Muscle of arm (tissue), 12 donors: Measurements from ENCODE around the gene CTIF. TPM values are rescaled to one million over a fixed set of nuclear protein-coding genes. Genes with fewer than 3 reads are reported as not detected.
A peak's percentile ranks its signal among the peaks of the same experiment; 100 is the strongest.

Experiments
- DNase-seq: peaks from one replicate; pipeline ENCODE4 v3.0.0-alpha.2; 2013
- polyA plus RNA-seq, 12 donors: library from polyadenylated mRNA; unstranded; fragments of 120-200 nt; gene quantifications; one replicate each; pipeline ENCODE4 v1.2.1, GENCODE V29; 2013; ENCODE audit not compliant: insufficient read length in 12 of 12

The CTIF gene
- polyA plus RNA-seq, 12 donors = 24.5 to 46.3 (median 38.0) TPM; not detected in 1

GRCh38 chr18:48843596-48843995 lies 304.8 kb downstream of the CTIF start:
- no peak for DNase-seq

DNA sequence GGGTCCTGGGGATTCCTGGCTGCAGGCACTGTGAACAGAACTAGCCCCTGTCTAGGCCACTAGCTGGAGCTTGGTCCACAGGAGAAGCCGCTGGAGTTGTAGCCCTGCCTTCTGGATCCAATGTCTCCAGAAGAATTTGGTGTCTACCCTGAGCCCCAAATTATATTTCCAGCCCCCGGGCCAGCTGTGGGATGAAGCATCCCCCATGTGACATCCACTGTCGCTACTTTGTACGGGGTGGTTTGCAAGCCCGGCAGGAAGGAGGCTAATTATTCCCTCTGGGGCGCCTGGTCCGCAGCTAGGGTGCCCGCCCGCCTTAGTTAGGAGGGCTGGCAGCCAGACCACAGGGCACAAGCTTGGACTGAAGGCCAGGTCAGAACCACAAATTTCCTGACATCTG lies 305.4 kb downstream of the CTIF start:
- DNase-seq = no peak

GRCh38 chr18:48845174-48845573 lies 306.3 kb downstream of the CTIF start:
- DNase-seq = no peak

GRCh38 chr18:48846423-48846932 lies 307.6 kb downstream of the CTIF start:
- DNase-seq = no peak

- no peak for DNase-seq
These were observed 309.1 kb downstream of the CTIF start for GRCh38 chr18:48847807-48848486.

GRCh38 chr18:48848641-48849143 lies 309.9 kb downstream of the CTIF start:
- DNase-seq = no peak

- DNase-seq = no peak
These were observed 312.2 kb downstream of the CTIF start for GRCh38 chr18:48850822-48851598.

DNA sequence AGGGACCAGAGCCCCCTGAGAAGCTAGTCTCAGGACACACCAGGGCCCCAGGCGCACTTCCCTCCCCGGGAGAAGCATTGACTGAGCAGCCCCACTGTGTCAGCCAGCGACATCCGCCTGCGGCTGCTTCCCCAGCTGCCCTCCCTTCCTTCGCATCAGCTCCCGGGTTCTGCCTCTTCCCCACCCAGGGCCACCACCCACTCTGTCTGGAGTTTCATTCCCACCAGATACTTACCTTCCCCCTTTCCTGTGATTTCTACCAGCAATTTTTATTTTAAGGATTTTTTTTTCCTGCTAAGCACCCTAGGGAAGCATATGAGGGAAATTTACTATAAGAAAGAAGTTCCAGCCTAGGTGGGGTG lies 312.7 kb downstream of the CTIF start:
- DNase-seq = no peak

DNA sequence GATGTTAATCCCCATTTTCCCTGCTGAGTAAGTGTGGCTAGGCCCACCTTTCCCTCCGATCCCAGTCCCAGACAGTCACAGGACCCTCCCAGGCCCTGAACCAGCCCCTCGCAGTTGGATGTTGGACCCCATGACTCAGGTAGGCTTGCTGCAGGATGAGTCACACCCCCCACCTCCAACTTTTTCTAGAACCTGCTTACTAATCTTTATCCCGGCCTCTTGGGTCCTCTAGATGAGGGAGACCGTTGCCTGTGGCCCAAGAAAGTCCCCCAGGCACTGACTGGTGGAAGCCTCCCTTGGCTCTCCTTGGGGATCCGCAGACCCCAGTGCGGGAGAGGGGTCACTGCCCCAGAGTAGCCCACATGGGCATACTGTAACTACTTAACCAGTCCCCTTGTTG lies 313.5 kb downstream of the CTIF start:
- no peak for DNase-seq

DNA sequence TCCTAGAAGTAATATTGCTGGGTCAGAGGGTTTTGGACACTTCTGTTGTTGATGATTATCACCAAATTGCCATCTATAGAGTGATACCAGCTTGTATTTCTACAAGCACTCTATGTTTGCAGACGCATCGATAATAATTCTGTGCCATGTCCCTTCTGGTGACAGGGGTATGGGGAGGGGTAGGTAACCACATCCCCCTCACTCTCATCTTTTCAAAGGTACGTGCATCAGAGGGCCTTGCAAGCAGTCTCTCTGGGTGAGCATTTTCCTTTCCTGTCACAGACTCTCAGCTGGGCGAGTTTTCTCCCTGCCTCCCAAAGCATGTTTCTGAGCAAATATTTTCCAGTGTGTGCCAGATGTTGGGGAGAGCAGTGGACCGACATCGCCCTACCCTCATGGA lies 314.0 kb downstream of the CTIF start:
- DNase-seq = no peak

DNA sequence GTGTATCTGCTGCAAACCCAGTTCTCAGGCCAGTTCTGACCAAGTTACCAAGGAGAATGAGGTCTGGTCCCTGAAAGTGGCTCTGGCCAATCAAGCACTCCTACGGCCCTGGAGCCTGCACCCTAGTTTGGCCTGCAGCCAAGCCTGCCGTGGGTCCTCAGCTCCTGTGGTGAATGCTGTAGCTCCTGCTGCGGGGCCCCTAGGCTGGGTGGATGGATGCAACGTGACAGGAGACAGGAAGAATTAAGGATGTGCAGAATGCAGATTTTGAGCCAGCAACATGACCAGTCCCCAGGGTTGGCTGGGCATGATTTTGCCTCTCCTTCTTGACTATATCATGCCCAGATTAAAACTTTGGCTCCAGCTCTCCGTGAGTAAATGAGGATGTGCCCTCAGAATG lies 314.8 kb downstream of the CTIF start:
- DNase-seq = no peak

GRCh38 chr18:48854780-48855179 lies 315.9 kb downstream of the CTIF start:
- no peak for DNase-seq

DNA sequence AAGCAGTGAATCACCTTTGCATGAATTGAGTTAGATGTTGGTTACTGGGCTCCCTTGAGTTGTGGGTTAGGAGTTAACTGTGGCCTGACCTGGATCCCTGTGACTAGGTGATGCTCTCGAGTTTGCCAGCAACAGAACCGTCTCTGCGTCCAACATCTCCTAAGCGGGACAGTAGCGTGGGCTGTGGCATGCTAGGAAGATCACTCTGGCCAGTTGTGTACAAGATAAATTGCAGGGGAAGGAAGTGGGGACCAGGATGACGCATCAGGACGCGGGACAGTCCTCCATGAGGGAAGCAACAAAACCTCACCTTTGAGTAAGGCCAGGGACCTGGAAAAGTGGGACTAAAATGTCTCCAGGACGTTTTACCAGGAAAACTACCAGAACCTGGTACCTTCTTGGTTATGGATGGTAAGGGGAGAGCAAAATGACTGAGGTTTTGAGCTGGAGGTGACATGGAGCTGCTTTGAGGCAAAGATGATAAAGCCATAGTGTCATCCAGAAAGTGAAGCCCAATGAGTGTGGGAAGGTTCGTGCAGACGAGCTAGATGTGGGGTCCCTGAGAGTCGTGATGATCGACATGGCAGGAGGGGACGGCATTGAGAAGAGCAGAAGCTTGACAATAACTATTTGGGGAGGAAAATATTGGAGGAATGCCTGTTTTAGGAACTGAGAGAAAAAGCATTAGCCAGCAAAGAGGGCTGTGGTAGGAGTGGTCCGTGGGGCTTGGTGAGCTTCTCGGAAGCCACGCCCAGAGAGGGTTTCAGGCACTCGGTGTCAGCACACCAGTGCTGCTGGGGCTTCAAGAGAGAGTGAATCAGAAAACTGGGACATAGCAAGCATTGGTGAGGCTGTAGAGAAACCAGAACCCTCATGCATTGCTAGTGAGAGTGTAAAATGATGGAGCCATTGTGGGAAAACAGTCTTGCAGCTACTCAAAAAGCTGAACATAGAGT lies 316.9 kb downstream of the CTIF start:
- DNase-seq = no peak

DNA sequence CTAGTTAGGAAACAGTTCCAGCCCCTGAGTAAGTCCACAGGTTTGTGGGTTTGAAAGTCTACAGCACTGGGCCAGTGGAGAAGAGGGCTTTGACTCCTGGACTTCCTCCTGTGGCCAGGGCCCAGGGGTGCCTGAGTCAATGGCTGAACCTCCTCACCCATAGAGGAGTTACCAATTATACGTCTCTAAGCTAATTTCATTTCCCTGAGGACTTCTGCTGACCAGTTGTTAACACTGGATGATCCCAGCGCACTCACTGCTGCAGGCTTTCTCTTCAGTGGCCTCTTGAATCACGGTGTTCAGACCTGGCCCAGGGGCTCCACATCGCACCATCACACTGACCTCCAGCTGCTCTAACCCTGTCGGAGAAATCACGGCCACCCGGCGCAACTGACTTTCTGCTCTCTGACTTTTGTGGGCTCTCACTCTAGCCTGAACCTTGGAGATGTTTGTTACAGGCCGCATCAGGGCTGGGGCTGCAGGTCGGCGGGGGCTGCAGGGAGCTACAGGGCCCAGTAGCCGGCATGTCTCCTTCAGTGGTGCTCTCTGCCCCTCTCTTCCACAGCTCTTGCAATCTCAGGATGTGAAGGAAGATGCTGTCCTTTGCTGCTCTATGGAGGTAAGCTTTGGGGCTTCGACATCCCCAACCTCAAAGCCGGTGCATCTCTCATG lies 318.3 kb downstream of the CTIF start:
- DNase-seq = no peak

DNA sequence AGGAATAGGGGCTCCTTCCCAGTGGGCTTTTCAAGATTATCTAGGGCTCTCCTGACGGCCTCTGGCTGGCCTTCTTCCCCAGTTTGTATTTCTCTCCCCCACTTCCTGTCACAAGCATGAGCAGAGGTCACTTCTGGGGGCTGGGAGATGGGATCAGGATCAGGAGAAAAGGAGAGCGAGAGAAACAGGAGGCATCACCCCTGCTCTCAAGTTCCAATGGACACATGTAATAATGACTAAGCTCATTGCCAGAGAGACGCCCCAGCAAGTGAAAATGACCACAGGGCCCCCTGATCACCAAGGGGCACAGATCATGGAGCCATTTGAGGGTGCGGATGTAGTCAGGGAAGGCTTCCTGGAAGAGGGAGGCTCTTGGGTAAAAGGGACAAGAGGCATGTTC lies 319.8 kb downstream of the CTIF start:
- DNase-seq = no peak

GRCh38 chr18:48859311-48860268 lies 320.8 kb downstream of the CTIF start:
- DNase-seq = peak; percentile 57

DNA sequence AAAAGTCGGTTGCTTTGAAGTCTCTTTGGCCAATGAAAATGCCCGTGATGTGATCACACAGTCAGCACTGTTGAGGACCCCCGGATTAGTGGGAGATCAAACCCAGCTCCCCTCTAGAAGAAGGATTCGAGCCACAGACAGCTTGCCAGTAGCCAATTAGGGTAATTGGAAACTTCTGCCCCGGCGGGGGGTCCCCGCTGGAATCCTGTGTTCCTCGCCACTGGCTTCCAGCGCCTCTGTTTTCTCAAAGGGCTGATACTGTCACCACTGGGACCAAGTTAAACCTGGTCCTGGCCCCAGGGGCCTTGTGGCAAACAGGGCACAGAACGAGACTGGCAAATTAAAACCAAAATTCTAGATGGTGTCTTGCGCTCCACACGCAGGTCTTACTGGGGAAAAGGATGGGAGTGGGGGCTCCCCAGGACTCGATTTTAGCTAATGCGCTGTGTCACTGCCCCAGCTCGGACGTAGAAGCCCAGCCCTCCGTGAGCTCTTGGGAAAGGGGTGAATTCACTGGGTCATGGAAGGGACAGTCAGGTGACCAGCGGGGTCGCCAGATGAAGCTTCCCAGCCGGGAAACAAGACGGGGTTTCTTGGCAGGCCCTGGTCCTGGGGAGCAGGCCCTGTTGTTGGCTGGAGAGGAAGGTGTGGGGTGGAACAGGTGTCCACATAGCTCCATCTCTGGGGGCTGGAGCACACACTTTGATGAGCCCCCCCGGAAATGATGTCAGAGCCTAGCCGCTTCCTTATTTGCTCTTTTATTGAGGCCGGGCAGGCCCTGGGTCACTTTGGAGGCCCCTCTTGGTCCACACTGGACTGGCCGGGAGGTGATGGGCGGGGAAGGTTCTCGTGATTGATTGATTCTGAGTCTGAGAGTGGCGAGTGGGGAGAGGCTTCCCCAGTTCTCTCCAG lies 321.7 kb downstream of the CTIF start:
- DNase-seq = no peak

DNA sequence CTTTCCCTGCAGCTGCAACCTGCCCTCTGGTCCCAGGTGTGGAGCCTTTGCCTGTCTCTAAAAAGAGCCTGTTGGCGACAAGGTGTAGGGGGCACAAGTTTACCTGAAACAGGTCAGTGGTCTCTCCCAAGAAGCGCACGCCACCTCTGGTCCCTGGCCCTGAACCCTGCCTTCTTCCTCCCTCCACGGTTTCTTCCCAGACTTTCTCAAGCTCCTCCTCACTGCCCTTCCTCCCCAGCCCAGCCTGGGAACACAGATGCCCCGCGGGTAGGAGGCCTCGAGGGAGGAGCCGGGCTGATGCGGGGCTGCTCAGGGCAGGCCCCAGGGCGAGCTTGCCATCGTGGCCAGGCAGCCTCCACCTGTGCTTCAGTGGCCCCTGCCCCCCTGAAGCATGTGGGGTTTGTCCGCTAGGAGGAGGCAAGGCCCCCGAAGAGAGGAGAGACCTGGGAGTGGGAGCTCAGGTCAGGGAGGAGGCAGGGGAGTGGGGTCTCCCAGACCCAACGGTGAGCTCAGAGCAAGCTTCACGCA lies 322.4 kb downstream of the CTIF start:
- no peak for DNase-seq

DNA sequence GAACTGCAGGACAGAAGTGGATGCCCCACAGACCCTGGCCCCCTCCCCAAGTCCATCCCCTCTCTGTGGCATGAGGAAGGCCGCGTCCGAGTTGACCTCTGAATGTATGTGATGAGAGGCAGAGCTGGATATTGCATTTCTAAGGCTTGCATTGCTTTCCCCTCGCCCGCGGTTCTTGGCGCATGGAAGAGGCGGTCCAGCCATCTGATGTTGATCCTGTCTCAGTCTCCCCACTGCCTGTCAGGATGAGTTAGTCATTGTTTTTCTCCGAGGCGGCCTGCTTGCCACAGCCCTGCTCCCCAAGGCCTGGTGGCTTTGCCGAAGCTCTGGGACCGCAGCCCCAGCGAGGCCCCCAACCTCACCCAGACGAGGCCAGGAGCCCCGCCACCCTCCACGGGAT lies 323.3 kb downstream of the CTIF start:
- no peak for DNase-seq
